Measurements from ENCODE around the gene RTCA.

The RTCA gene

DNA sequence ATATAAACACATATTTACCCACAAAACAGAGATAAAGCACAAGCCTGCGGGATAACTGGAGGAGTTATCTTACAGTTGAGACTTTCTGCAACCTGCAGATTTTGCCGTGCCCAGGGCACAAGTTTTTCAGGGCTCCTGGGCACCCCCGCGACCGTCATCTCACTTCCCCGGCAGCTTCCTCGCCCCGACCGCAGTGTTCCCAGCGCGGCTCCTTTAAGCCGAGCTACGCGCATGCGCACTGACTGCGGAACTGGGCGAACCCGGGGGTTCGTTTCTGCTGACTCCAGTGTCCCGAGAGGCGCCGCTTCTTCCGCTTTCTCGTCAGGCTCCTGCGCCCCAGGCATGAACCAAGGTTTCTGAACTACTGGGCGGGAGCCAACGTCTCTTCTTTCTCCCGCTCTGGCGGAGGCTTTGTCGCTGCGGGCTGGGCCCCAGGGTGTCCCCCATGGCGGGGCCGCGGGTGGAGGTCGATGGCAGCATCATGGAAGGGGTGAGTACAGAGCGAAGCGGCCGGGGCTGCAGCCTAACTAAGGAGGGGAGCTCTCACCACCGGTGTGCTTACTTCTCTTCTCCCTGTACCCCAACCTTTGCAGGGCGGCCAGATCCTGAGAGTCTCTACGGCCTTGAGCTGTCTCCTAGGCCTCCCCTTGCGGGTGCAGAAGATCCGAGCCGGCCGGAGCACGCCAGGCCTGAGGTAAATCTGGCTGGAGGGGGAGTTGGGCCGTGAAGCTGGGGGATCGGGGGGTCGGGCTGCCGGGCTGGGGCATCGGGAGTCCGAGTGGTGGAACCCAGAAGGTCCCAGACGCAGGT, at the start of gene RTCA:
TSS of gene RTCA (plus strand) at position 286 of the 810 bp plus-strand sequence. CDS start at position 446, 160 bp downstream.
- Mint-ChIP-seq H3K4me3 (peak within 1 kb of the TSS; percentile 100), H3K36me3 (ENCODE audit: low read depth) (peaks cover 78% of the 10 kb centered on the region), H3K27me3 (ENCODE audit: low read depth, poor library complexity) (peaks cover 11% of the 10 kb centered on the region), H3K4me1 (peaks cover 29% of the 10 kb centered on the region), H3K27ac (peak within 1 kb of the TSS; percentile 98), H3K9me3 (peaks cover 40% of the 10 kb centered on the region)
- peak; percentile 95 for DNase-seq
- TF ChIP-seq CTCF (IDR thresholded peaks at IDR 0.05) = no peak

DNA sequence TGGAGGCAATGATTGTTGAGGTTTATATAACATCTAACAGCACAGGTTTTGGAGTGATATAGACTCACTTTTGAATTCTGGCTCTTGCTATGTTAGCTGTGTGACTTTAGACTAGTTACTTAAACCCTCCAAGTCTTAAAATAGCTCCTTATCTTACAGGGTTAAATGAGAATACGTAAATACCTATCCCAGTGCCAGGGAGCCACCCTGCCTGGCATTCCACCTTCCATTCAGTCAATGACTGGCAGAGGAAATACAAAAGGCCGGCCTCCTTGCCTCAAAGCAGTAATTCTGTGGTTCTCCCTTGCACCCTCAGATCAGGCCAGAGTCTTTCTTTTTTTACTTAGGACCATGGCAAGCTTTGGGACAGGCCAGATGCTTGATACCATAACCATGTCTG, 48.2 kb upstream of the RTCA start:
- no peaks in the 10 kb centered on the region for H3K27me3 Mint-ChIP-seq (ENCODE audit: low read depth, poor library complexity)
- H3K36me3 Mint-ChIP-seq (ENCODE audit: low read depth) = peaks cover 22% of the 10 kb centered on the region
- H3K27ac Mint-ChIP-seq = no peak overlapping the region
- no peak for DNase-seq
- no peak for TF ChIP-seq CTCF (IDR thresholded peaks at IDR 0.05)
- no peaks in the 10 kb centered on the region for H3K4me1 Mint-ChIP-seq
- no peak overlapping the region for H3K4me3 Mint-ChIP-seq
- no peaks in the 10 kb centered on the region for H3K9me3 Mint-ChIP-seq

DNA sequence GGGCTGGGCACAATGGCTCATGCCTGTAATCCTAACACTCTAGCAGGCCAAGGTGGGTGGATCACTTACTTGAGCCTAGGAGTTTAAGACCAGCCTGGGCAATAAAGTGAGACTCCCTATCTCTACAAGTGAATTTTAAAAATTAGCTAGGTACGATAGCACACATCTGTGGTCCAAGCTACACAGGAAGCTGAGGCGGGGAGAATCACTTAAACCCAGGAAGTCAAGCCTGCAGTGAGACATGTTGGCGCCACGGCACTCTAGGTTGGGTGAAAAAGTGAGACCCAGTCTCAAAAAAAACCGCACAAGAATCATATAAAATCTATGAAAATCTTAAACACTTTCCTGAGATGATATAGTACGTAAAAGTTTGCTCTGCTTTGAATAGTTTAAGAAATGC, 46.6 kb upstream of the RTCA start:
- no peaks in the 10 kb centered on the region for H3K9me3 Mint-ChIP-seq
- H3K4me3 Mint-ChIP-seq = no peak overlapping the region
- no peak for DNase-seq
- H3K36me3 Mint-ChIP-seq (ENCODE audit: low read depth) = peaks cover 18% of the 10 kb centered on the region
- peak overlapping the region; percentile 73 for H3K27ac Mint-ChIP-seq
- no peak for TF ChIP-seq CTCF (IDR thresholded peaks at IDR 0.05)
- no peaks in the 10 kb centered on the region for H3K27me3 Mint-ChIP-seq (ENCODE audit: low read depth, poor library complexity)
- H3K4me1 Mint-ChIP-seq = no peaks in the 10 kb centered on the region

GRCh38 chr1:100219883-100220282, 46.1 kb upstream of the RTCA start:
- DNase-seq = no peak
- TF ChIP-seq CTCF (IDR thresholded peaks at IDR 0.05) = no peak
- H3K4me1 Mint-ChIP-seq = no peaks in the 10 kb centered on the region
- no peak overlapping the region for H3K4me3 Mint-ChIP-seq
- H3K27me3 Mint-ChIP-seq (ENCODE audit: low read depth, poor library complexity) = no peaks in the 10 kb centered on the region
- H3K9me3 Mint-ChIP-seq = no peaks in the 10 kb centered on the region
- H3K36me3 Mint-ChIP-seq (ENCODE audit: low read depth) = peaks cover 16% of the 10 kb centered on the region
- H3K27ac Mint-ChIP-seq = peak overlapping the region; percentile 73

DNA sequence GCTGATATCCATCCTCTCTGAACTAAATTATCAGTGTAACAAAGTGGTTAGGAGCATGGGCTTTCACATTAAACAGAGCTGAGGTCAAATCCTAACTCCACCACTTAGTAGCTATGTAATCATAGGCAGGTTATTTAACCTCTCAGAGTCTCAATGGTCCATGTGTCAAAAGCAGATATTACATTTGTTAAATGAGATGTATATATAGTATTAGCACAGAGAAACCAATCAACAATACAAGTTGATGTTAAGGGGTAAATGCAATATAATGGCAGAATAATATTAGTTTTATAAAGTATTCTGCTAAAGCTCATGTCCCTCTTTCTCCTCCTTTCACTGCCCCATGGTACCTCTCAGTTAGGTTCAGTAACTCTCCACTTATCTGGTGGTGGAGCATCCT, 43.6 kb upstream of the RTCA start:
- Mint-ChIP-seq H3K36me3 (ENCODE audit: low read depth) (peaks cover 9% of the 10 kb centered on the region), H3K27ac (no peak overlapping the region), H3K9me3 (no peaks in the 10 kb centered on the region), H3K4me3 (no peak overlapping the region), H3K27me3 (ENCODE audit: low read depth, poor library complexity) (no peaks in the 10 kb centered on the region), H3K4me1 (no peaks in the 10 kb centered on the region)
- DNase-seq = no peak
- TF ChIP-seq CTCF (IDR thresholded peaks at IDR 0.05) = no peak
